Measurements from ENCODE around the gene CHST1. TPM values are rescaled to one million over a fixed set of nuclear protein-coding genes. Genes with fewer than 3 reads are reported as not detected.

CHST1 gene
- total RNA-seq, 3 donors from 2014 or later (not counting 1 experiment from before 2014, with no cell fraction given) = not detected

DNA sequence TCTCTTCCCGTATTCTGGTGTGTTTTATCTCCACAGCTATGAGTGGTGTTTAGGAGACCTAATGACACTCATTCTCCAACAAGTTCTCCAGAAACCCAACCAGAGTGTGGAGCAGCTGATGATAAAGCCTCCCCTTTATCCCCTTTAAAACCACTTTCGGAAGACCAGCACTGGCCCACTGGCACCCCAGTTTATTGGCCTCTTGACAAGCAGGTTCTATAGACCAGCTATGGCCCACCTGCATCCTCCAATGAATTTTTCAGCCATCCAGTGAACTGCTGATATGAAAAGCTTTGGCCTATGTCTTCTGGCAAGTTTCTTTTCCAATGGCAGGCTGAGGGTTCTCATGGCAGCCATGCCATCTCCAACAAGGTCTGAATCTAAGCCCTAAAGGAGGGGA, 27.4 kb downstream of the CHST1 start:
- 70% methylated on average over 2 of the region's 2 CpGs for WGBS (ENCODE audit: insufficient coverage)
- no peak overlapping the region for H3K27ac Mint-ChIP-seq

DNA sequence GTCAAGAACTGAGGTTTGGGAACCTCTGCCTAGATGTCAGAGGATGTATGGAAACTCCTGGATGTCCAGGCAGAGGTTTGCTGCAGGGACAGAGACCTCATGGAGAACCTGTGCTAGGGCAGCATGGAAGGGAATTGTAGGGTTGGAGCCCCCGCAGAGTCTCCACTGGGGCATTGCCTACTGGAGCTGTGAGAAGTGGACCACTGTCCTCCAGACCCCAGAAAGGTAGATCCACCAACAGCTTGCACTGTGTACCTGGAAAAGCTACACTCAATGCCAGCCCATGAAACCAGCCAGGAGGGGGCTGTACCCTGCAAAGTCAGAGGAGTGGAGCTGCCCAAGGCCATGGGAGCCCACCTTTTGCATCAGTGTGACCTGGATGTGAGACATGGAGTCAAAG, 29.5 kb downstream of the CHST1 start:
- H3K27me3 Mint-ChIP-seq (ENCODE audit: low read depth in 2 of 2) = peaks cover 28 to 51% of the 10 kb centered on the region in 2 donors

More for the DNA sequence above, 27.4 kb downstream of the CHST1 start:
- H3K27me3 ChIP-seq (ENCODE audit: control insufficient read depth, insufficient read depth, low read length) = peaks cover 5% of the 10 kb centered on the region
- DNase-seq (no peak), ATAC-seq (no peak)
- no peaks in the 10 kb centered on the region for H3K9me3 ChIP-seq (ENCODE audit: control insufficient read depth, insufficient read depth, low read length)
- no peaks in the 10 kb centered on the region for H3K4me1 ChIP-seq (ENCODE audit: control insufficient read depth, insufficient read depth, low read length)
- H3K36me3 ChIP-seq (ENCODE audit: control insufficient read depth, insufficient read depth, low read length) = no peaks in the 10 kb centered on the region
- no peak for TF ChIP-seq CTCF (IDR thresholded peaks at IDR 0.05)
- no peaks in the 10 kb centered on the region for H3K4me1 Mint-ChIP-seq
- H3K4me3 ChIP-seq (ENCODE audit: low read length) = no peak overlapping the region
- H3K36me3 Mint-ChIP-seq = peaks cover 8% of the 10 kb centered on the region
- peaks cover 22 to 57% of the 10 kb centered on the region in 2 donors for H3K27me3 Mint-ChIP-seq (ENCODE audit: low read depth in 2 of 2)
- peaks cover 3 to 4% of the 10 kb centered on the region in 2 donors for H3K9me3 Mint-ChIP-seq
- H3K27ac ChIP-seq (ENCODE audit: low read length) = no peak overlapping the region
- intact Hi-C loops (cut with micrococcal nuclease) = no loop called here
- no peak overlapping the region for H3K4me3 Mint-ChIP-seq

GRCh38 chr11:45625611-45626010, 39.8 kb downstream of the CHST1 start:
- Mint-ChIP-seq H3K27me3 (ENCODE audit: low read depth in 2 of 2) (peaks cover 20 to 42% of the 10 kb centered on the region in 2 donors), H3K4me3 (no peak overlapping the region)
- no peaks in the 10 kb centered on the region for H3K4me1 ChIP-seq (ENCODE audit: control insufficient read depth, insufficient read depth, low read length)

More for the DNA sequence above, 29.5 kb downstream of the CHST1 start:
- H3K27ac Mint-ChIP-seq = no peak overlapping the region
- H3K36me3 ChIP-seq (ENCODE audit: control insufficient read depth, insufficient read depth, low read length) = no peaks in the 10 kb centered on the region
- no peak overlapping the region for H3K4me3 ChIP-seq (ENCODE audit: low read length)
- H3K4me3 Mint-ChIP-seq = no peak overlapping the region
- no peak for TF ChIP-seq CTCF (IDR thresholded peaks at IDR 0.05)
- H3K36me3 Mint-ChIP-seq = peaks cover 8% of the 10 kb centered on the region
- H3K9me3 ChIP-seq (ENCODE audit: control insufficient read depth, insufficient read depth, low read length) = no peaks in the 10 kb centered on the region
- WGBS (ENCODE audit: insufficient coverage) = 91% methylated on average over 1 of the region's 1 CpG
- DNase-seq = no peak
- no peak for ATAC-seq
- H3K27me3 ChIP-seq (ENCODE audit: control insufficient read depth, insufficient read depth, low read length) = peaks cover 5% of the 10 kb centered on the region
- no peaks in the 10 kb centered on the region for H3K4me1 Mint-ChIP-seq
- peaks cover 3 to 4% of the 10 kb centered on the region in 2 donors for H3K9me3 Mint-ChIP-seq
- intact Hi-C loops (cut with micrococcal nuclease) = no loop called here
- no peak overlapping the region for H3K27ac ChIP-seq (ENCODE audit: low read length)
- H3K4me1 ChIP-seq (ENCODE audit: control insufficient read depth, insufficient read depth, low read length) = no peaks in the 10 kb centered on the region

More at GRCh38 chr11:45625611-45626010, 39.8 kb downstream of the CHST1 start:
- DNase-seq (no peak), ATAC-seq (no peak)
- intact Hi-C loops (cut with micrococcal nuclease) = no loop called here
- Mint-ChIP-seq H3K27ac (no peak overlapping the region), H3K4me1 (no peaks in the 10 kb centered on the region), H3K36me3 (no peaks in the 10 kb centered on the region), H3K9me3 (no peaks in the 10 kb centered on the region)
- TF ChIP-seq CTCF (IDR thresholded peaks at IDR 0.05) = no peak
- WGBS (ENCODE audit: insufficient coverage) = 88% methylated on average over 5 of the region's 6 CpGs
- Histone ChIP-seq H3K27me3 (ENCODE audit: control insufficient read depth, insufficient read depth, low read length) (no peaks in the 10 kb centered on the region), H3K9me3 (ENCODE audit: control insufficient read depth, insufficient read depth, low read length) (peaks cover 10% of the 10 kb centered on the region), H3K27ac (ENCODE audit: low read length) (no peak overlapping the region), H3K4me3 (ENCODE audit: low read length) (no peak overlapping the region), H3K36me3 (ENCODE audit: control insufficient read depth, insufficient read depth, low read length) (no peaks in the 10 kb centered on the region)
